Posterior vena cava (tissue), 2 donors: ENCODE measurements around the gene TMCC1. TPM values are rescaled to one million over a fixed set of nuclear protein-coding genes. Genes with fewer than 3 reads are reported as not detected.

Experiments used
- DNase-seq: peaks from one replicate; pipeline ENCODE4 v3.0.0-alpha.2; 2020; ENCODE audit warnings: low spot score
- intact Hi-C, 2 donors: fragments of 100-400 bp; cut with DNase I; formaldehyde crosslinking; loops; one replicate each; pipeline versions ENCODE4 v1.14.1 to v1.14.2; 2022 to 2023
- total RNA-seq, 2 donors: library from RNA; stranded (reverse); fragmentation: NEBNext Ultra II Directional; extraction: Animal tissue kit (Norgen Biotek cat#: 25700); gene quantifications; one replicate each; pipeline ENCODE4 v1.2.1, GENCODE V29; 2021
- donor health status: DM: yes; HTN: yes; CAD: no.
- donor health status: DM: yes; HTN: yes; CAD: no.

The TMCC1 gene
- total RNA-seq, 2 donors from 2014 or later: 38.4 to 47.7 TPM

DNA sequence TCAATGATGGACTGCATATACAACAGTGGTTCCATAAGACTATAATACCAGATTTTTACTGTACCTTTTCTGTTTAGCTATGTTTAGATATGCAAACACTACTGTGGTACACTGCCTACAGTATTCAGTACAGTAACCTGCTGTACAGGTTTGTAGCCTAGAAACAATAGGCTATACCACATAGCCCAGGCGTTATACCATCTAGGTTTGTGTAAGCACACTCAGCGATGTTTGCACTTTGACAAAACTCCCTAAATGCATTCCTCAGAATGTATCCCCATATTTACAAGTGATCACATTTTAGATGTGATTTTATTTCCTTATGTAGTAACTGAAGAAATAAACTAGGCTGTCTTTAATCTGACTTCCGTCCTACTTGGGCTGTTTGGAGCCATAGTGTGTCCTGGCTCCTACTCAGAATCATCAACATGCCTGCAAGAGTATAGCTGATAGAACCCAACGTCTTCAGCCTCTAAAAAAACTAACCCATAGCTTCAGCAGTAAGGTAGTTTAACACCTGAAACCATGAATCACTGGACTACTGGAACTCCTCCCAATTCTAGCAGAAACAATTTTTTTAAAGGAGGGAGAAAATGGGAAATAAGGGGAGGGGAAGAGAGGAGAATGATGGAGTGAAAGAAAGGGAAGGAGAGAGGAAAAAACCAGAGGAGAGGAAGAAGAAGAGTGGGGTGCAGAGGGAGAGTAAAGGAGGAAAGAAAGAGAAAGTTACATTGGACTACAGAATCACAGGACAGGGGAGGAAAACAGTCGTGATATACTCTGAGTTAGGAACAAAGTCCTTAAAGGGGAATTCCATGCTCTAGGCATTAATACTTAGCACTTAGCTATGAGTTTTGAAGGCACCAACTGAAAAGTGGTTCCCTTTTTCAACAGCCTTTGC is 219.4 kb downstream of the TMCC1 start:
- intact Hi-C loops: no loop called here
- DNase-seq: no peak

DNA sequence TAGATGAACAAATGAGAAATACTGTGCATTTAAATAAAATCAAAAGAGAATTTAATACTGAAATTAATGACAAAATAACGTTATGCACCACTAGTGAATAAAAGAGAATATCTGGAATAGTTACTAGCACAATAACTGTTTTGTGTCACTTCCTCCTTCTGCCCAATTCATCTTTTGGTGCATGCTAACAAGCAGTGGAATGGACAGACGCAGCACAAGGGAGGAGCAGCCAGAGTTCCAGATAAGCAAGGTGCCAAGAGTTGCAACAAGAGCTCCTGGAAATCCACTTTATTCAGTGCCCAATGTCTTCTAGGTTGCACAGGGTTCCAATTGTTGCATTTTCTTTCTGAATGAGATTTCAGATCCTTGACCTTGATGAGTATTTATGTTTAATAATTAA is 220.5 kb downstream of the TMCC1 start:
- DNase-seq: no peak
- intact Hi-C loops: no loop called here

DNA sequence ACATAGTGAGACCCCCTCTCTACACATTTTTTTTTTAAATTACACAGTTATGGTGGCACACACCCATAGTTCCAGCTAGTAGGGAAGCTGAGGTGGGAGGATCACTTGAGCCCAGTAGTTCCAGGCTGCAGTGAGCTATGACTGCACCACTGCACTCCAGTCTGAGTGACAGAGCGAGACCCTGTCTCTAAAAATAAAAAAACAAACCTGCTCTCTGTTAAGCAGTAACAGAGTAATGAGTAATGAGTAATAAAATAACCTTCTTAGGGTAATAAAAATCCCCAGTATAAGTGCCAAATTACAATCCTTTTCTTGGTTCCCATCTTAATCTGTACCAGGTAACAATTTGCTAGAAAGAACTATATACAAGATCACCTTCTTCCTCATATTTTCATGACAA is 221.1 kb downstream of the TMCC1 start:
- intact Hi-C loops: no loop called here
- no peak for DNase-seq

DNA sequence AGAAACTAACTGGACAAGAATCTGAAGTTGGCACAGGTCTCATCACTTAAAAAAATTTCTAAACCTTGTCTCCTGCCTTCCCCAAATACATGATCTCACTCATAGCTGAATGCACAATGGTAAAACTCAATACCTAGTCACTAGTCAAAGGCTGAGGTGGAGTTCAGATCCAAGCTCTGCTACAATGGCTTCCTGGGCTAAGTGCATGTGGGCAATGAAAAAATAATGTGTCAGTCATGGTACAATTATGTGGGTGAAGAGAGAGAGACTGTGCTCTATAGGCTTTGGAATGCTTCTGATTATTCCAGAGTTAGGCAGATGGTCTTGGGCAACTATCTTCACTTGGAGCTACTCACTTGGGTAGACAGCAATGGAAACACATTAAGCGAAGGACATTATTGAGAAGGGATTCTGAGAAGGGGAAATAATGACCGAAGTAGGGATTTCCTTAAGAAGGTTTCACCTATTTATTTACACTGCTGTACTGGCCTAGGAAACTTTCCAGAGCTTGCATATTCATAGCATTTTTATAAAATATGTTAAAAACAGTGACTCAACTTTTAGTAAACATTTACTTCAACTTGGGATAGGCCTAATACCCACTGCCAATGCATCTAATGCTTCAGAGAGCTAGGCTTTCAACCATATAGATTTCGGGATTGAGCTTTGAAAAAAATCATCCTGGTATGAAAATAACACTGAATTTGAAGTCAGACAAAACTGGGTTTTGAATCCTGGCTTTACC is 228.3 kb downstream of the TMCC1 start:
- intact Hi-C loops: no loop called here
- no peak for DNase-seq

DNA sequence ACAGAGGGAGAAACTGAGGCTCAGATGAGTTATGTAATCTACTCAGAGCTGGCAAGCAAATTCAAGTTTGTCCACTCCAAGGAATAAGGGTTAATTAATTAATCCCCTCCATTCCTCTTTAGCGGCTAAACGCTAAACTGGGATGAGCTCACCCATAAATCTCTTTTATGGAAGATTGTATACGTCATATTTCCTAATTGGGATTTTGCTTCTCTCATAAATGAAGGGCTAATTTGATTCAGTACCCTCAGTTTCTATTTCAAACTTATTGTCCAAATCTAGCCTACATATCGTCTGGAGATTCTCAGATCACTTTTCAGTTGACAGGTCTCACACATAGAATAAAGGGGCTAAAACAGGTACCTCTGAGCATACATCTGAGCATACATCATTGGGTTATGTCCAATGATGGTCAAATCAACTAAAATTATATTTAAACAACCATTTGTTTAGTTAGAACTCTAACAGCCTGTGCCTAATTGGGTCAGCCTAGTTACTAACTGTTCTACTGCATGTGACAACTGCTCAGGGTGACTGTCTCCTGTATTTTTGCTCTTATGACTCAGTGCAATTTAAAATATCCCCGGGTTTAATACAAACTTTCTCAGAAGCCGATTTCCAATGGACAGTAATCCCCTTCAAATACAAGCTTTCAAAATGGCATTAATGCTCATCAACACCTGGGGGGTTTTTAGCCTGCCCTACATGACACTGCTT is 229.4 kb downstream of the TMCC1 start:
- no peak for DNase-seq
- intact Hi-C loops: no loop called here

DNA sequence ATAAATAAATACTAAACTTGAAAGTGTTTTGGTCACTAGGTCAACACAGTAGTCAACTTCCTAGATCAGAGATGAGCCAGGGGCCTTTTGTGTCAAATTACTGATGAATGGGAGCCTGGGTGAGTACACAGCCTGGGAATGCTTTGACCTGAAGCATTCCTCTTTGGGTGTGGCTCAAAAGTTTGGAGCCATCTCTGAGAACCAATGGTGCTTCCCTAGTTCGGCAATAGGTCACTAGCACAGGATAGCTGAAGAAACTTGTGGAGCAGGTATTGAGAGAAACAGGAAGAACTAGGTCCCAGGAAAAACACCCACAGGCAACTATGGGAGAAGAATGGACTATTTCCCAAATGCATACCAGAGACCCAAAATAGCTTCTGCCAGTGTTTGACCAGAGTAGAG is 230.5 kb downstream of the TMCC1 start:
- DNase-seq: no peak
- intact Hi-C loops: no loop called here

DNA sequence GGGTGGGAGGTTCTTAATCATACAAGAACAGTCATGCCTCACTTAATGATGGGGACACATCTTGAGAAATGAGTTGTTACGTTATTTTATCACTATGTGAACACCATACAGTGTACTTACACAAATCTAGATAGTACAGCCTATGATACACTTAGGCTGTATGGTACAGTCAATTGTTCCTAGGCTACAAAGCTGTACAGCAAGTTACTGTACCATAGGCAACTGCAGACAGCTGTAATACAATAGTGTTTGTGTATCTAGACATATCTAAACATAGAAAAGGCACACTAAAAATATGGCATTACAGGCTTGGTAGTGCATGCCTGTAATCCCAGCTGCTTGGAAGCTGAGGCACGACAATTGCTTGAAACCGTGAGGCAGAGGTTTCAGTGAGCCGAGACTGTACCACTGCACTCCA is 231.3 kb downstream of the TMCC1 start:
- DNase-seq: no peak
- intact Hi-C loops: no loop called here

DNA sequence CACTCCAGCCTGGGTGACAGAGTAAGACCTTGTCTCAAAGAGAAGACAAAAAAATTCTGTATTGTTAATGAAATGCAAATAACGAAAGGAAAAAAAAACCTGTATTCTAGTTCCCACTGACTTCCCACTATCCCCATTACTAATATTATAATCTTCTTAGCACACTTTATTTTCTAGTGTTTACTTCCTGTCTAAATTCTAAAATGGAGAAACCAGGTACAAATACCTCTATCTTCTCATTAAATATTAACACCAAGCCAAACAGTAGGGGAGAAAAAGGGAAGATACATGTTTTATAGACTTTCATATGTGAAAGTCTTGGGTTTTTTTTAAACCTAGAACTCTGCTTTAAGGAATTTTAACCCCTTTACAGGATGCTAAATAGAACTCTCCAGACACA is 231.7 kb downstream of the TMCC1 start:
- DNase-seq: no peak
- intact Hi-C loops: no loop called here

DNA sequence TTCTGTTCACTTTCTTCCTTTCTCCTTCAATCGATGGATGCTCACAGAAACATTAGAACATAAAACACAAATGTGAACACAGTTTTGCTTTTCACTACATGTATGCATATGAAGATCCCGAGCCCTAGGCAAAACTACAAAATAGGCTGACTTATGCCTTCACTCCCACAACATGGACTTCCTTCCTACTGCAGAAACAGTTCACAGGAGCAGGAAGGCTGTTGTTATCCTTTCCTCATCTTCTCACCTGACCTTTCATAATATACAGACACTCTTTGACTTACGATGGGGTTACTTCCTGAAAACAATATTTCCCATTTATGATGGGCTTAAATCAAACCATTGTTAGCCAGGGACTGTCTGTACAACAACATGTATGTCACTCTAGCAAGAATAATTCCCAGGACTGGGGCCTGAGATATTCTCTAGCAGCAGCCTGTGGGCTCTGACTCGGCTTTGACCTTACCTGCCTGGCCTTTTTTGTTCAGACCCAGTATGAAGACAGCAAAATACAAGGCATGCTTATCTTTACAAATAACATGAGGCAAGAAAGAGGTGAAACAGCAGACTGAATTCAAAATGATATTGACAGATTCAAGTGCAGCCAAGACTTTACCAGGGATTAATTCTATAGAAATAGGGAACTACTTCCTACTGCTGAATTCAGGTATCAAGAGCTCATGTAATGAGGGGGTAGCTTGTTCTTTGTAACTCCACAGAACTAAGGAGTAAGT is 235.2 kb downstream of the TMCC1 start:
- intact Hi-C loops: loop anchor here in 1 of 2 donors (10.0 kb wide), 1 partner anchor 147 kb away; no protein-coding TSS in a partner anchor
- DNase-seq: no peak

DNA sequence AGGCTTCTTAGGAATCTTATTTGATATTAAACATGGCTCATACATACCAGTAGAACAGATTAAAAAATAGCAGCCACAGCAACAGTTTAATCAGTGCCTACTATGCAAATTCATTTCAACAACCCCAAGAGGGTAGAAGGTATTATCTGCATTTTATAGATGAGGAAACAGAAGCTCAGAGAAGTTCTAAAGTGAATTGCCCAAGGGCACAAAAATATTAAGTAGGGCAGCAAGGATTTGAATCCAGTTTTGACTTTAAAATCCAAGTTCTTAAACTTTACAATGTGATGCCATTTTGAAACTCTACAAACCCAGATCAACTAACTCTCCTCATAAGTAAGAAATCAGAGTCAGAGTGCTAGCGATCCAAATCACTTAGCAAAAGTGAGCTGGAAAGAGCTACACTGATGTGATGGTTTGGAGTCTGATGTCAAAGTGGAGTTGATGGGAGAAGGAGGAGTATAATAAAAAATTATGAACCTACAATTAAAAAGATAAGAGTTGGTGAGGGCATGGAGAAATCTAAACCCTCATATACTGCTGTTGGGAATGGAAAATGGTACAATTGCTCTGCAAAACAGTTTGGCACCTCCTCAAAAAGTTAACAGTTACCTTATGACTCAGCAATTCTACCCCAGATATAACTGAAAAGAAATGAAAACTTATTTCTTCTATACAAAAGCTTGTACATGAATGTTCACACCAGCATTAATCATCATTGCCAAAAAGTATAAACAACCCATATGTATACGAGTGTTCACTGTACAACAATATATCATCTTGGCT is 236.1 kb downstream of the TMCC1 start:
- DNase-seq: no peak
- intact Hi-C loops: loop anchor here in 1 of 2 donors (10.0 kb wide), 1 partner anchor 147 kb away; no protein-coding TSS in a partner anchor

DNA sequence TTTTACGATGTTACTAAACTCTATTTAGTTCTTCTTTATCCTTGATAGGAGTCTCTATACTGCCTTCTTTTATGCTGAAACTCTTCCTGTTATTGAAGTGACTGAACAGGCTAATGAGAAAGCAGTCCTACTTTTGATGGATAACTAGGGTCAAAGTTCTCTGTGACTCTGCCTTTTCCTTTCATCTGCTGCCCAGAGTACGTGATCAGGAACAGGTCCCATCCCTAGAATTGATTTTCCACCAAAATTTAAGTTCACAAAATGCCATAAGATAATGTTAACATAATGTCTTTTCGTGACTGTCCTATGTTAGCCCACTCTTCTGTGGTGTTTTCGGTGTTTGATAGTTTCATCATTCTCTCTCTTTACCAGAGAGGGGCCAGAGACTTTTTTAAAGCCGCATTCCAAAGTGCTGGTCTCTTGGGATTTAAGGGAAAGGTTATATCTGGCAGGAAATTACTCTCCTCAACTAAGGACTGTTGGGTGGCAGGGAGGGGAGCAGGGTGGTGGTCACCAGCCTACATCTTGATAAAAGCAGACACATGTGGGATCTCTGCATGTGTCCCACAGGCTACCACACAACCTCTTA is 236.8 kb downstream of the TMCC1 start:
- no peak for DNase-seq
- intact Hi-C loops: loop anchor here in 1 of 2 donors (10.0 kb wide), 1 partner anchor 148 kb away; no protein-coding TSS in a partner anchor

DNA sequence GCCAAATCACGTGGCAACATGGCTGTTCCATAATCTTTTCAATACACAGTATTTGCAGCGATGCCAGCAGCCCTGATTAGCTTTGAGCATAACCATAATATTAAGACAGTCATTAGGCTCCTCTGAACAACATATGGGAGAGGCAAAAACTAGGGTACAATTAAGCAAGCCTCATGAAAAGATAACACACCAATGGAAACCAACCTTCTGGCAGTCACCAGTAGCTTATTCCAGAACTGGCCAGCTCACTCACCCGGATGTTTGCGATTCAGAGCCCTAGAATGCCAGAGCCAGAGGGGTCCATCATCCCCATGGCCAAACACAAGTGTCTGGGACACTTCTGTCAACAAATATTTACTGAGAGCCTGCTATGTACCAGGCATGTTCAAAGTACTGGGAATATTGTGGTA is 238.2 kb downstream of the TMCC1 start:
- no peak for DNase-seq
- intact Hi-C loops: loop anchor here in 1 of 2 donors (10.0 kb wide), 1 partner anchor 150 kb away; no protein-coding TSS in a partner anchor

DNA sequence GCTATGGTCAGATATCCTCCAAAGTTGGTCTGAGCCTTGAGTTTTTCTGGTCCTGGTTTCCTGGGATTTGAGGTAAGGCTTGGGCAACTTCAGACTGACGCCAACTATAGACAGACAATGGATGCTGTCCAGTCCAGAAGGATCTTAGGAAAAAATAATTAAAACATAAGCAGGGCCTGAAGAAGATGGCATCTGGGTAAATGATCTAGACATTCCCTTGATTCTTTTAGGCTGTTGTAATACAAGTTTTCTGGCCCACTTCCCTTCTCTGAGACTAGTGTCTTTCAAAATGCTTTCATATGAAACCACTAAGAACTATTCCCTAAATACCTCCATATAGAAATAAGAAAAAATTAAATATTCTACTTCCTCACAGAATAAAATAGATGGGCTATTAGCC is 239.4 kb downstream of the TMCC1 start:
- intact Hi-C loops: loop anchor here (5.0 to 10.0 kb wide), 2 partner anchors 151 to 173 kb away; no protein-coding TSS in a partner anchor
- DNase-seq: no peak

DNA sequence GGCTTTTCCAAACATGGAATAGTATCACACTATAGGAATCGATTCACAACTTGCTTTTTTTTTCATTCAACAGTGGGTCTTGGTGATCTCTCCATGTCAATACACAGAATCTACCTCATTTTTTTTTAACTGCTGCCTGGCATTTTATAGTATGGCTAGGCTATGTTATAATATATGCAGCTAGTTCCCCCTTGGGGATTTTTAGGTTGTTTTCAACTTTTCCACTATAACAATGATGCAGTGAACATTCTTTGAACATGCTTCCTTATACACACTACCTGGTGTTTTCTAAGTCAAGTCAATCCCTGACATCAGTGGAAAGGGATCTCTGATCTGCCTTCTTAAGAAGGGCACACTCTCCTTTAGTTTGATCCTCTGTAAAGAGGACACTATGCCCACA is 240.5 kb downstream of the TMCC1 start:
- intact Hi-C loops: loop anchor here (5.0 to 10.0 kb wide), 2 partner anchors 152 to 174 kb away; no protein-coding TSS in a partner anchor
- DNase-seq: no peak

DNA sequence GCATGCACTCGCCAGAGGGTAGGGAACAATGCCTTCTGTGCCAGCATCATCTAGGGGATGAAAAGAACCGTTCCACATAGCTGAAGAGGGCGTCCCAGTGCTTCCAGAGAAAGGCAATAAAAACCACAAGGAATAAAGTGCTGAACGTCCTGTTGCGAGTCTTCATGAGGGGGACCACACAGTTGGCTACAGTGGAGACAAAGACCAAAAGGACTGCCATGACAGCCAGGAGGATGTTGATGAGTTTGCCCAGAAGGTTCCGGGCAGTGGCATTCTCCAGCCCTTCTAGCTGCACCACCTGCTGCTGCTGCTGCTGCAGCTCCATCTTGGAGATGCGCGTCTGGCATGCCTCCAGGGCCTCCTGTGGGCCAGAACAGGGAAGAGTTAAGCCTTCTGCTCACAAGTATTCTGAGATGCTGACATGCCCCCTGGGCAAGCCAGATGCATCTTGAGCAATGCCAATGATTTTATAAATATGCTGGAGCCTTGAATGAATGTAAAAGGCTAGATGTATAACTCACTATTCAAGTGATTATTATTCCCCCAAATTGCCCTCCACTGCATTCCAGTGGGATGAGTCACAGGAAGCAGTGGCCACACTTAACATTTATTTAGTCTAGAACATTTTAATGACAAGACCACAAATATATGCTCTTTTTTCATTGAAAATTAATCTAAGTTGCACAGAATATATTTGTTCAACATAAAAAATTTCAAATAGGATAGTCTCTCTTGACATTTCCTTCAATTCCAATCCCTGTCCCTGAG is 241.9 kb downstream of the TMCC1 start:
- DNase-seq: no peak
- intact Hi-C loops: loop anchor here (5.0 to 10.0 kb wide), 2 partner anchors 153 to 176 kb away; no protein-coding TSS in a partner anchor

DNA sequence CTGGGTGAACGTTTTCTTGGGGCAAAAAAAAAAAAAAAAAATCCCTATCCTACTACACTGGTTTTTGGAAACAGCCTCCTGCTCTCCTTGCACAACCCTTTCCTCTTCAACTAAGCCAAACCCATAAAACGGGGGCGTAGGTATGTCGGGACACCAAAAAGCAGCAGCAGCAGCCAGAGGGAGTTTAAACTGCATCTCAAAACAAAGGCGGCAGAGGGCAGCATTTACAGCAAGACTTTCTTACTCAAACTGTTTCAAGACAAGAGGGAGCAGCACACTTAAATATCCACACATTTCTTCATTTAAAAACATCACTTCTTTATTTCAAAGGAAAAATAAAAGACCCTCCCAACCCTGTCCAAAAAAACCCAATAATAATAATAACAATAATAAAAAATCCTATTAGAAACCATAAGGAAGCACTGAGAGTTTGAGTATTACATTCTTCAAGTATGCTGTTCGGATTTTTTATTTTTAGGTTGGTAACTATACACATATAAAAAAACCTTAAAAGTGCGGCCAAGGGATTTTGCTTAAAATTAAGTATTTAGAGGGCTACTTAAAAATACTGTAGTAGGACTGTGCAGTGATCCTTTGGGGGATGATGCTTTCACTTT is 243.1 kb downstream of the TMCC1 start:
- intact Hi-C loops: loop anchor here (5.0 to 10.0 kb wide), 2 partner anchors 154 to 177 kb away; no protein-coding TSS in a partner anchor
- DNase-seq: peak; percentile 87
